HL-60 (cell line): ENCODE results near the gene HRH1.

Source experiments
- DNase-seq, 2 experiments: peaks; one replicate each; pipeline ENCODE4 v3.0.0-alpha.2; 2010 to 2020; ENCODE audit warnings: low read depth in 1 of 2, low spot score in 1 of 2
- H3K27ac ChIP-seq: fragments of 250-450 bp; sonication (Bioruptor Pico); replicated peaks from 2 replicates; pipeline ENCODE4 v1.5.1; 2020; ENCODE audit warnings: mild to moderate bottlenecking, moderate library complexity
- H3K27me3 ChIP-seq: fragments of 250-450 bp; sonication (Bioruptor Pico); 2 replicates; pipeline ENCODE4 v1.5.1; 2021; ENCODE audit warnings: mild to moderate bottlenecking, moderate library complexity; ENCODE audit not compliant: insufficient read depth, poor library complexity, severe bottlenecking
- H3K4me3 ChIP-seq: replicated peaks from 2 replicates; pipeline ENCODE4 v1.5.1; 2011; ENCODE audit warnings: mild to moderate bottlenecking, control low read depth, low read length; ENCODE audit not compliant: insufficient read depth
- GABPA ChIP-seq: IDR thresholded peaks from 2 replicates; pipeline ENCODE4 v1.6.1; 2012; ENCODE audit warnings: low read depth
- POLR2AphosphoS5 ChIP-seq: IDR thresholded peaks from 2 replicates; pipeline ENCODE4 v1.6.1; 2012; ENCODE audit warnings: low read depth
- SPI1 ChIP-seq: IDR thresholded peaks from 2 replicates; pipeline ENCODE4 v1.6.1; 2012; ENCODE audit warnings: low read depth, mild to moderate bottlenecking, borderline replicate concordance
- TF ChIP-seq, protein P1 (sequence below): IDR thresholded peaks from one replicate; pipeline ENCODE4 v1.5.1; 2011; ENCODE audit warnings: low read length, control low read depth, inconsistent platforms; ENCODE audit not compliant: insufficient read depth
- TF ChIP-seq, protein P2 (sequence below): IDR thresholded peaks from 2 replicates; pipeline ENCODE4 v1.6.1; 2012; ENCODE audit warnings: low read depth; ENCODE audit not compliant: insufficient replicate concordance

The HRH1 gene

DNA sequence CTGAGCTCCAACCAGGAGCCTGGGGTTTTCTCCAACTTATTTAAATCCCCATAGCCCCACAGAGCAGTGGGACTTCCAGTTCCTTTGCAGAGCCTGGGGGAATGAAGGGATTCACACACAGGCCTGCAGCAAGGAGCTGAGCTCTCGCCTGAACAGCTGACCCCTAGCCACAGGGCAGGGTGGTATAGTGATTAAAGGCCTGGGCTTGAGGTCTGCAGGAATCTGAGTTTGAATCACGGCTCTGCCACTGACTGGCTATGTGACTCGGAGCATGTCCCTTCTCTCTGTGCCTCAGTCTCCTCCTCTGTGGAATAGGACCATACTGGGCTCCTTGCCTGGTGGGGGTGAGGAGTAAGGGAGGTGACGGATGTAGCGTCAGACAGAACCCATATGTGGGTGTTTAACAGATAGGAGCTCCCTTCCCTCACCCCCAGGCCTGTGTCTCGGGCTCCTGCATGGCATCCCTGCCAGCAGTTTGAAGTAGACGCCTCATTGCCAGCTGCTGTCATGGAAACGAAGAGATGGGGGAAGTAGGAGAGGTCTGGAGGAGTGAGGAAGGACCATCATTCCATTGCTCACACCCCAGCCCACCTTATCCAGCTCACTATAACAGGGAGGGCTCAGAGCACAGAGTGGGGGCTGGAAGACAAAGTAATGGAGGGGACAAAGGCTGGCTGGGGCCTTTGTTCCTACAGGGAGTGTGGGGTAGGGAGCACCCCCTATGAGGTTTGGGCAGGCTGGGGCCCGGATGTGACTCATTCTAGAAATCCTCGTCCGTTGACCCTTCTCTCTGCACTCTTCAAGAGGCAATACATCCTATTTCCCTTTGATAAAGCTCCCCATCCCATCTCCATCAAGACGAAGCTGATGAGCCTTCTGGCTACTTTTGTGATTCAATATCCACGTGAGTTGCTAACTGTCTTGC lies 14.8 kb downstream of the HRH1 start:
- Histone ChIP-seq H3K27ac (no peak overlapping the region), H3K4me3 (no peak overlapping the region), H3K27me3 (no peaks in the 10 kb centered on the region)
- DNase-seq, result no peak
- TF ChIP-seq, protein P1, sequence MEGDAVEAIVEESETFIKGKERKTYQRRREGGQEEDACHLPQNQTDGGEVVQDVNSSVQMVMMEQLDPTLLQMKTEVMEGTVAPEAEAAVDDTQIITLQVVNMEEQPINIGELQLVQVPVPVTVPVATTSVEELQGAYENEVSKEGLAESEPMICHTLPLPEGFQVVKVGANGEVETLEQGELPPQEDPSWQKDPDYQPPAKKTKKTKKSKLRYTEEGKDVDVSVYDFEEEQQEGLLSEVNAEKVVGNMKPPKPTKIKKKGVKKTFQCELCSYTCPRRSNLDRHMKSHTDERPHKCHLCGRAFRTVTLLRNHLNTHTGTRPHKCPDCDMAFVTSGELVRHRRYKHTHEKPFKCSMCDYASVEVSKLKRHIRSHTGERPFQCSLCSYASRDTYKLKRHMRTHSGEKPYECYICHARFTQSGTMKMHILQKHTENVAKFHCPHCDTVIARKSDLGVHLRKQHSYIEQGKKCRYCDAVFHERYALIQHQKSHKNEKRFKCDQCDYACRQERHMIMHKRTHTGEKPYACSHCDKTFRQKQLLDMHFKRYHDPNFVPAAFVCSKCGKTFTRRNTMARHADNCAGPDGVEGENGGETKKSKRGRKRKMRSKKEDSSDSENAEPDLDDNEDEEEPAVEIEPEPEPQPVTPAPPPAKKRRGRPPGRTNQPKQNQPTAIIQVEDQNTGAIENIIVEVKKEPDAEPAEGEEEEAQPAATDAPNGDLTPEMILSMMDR, result no peak
- TF ChIP-seq SPI1 (no peak), POLR2AphosphoS5 (no peak), GABPA (no peak)
- TF ChIP-seq, protein P2, sequence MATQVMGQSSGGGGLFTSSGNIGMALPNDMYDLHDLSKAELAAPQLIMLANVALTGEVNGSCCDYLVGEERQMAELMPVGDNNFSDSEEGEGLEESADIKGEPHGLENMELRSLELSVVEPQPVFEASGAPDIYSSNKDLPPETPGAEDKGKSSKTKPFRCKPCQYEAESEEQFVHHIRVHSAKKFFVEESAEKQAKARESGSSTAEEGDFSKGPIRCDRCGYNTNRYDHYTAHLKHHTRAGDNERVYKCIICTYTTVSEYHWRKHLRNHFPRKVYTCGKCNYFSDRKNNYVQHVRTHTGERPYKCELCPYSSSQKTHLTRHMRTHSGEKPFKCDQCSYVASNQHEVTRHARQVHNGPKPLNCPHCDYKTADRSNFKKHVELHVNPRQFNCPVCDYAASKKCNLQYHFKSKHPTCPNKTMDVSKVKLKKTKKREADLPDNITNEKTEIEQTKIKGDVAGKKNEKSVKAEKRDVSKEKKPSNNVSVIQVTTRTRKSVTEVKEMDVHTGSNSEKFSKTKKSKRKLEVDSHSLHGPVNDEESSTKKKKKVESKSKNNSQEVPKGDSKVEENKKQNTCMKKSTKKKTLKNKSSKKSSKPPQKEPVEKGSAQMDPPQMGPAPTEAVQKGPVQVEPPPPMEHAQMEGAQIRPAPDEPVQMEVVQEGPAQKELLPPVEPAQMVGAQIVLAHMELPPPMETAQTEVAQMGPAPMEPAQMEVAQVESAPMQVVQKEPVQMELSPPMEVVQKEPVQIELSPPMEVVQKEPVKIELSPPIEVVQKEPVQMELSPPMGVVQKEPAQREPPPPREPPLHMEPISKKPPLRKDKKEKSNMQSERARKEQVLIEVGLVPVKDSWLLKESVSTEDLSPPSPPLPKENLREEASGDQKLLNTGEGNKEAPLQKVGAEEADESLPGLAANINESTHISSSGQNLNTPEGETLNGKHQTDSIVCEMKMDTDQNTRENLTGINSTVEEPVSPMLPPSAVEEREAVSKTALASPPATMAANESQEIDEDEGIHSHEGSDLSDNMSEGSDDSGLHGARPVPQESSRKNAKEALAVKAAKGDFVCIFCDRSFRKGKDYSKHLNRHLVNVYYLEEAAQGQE, result no peak

DNA sequence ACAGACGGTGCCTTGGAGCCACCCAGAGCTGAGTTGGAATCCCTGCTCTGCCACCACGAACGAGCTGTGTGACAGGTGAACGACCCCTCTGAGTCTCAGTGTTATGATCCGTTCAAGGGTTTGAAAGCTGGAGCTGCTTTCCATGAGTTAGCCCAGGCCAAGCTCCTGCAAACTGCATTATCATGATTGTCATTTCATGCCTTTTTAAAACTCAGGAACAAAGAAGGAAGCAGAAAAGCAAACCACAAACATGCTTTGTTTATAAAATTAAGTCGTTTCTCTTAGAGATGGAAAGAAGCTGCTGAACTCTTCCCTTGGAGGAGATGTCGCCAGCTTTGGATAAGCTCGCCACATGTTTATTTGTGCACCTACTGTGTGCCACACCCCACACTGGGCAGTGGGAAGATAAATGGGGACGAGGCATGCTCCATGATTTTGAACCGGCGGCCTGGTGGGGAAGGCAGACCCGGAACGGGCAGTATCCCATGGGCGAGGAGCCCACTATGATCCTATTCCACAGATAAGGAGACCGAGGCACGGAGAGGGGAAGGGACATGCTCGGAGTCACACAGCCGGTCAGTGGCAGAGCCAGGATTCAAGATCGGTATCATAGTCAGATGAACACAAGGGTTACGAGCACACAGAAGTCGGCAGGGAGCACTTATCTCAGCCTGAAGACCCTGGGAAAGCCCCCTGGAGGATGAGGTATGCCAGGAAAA lies 15.9 kb downstream of the HRH1 start:
- Histone ChIP-seq H3K27me3 (no peaks in the 10 kb centered on the region), H3K4me3 (no peak overlapping the region), H3K27ac (no peak overlapping the region)
- DNase-seq, result no peak
- TF ChIP-seq POLR2AphosphoS5, result no peak
- TF ChIP-seq, protein P1, result no peak
- TF ChIP-seq SPI1, result no peak
- TF ChIP-seq GABPA, result no peak
- TF ChIP-seq, protein P2, result no peak

DNA sequence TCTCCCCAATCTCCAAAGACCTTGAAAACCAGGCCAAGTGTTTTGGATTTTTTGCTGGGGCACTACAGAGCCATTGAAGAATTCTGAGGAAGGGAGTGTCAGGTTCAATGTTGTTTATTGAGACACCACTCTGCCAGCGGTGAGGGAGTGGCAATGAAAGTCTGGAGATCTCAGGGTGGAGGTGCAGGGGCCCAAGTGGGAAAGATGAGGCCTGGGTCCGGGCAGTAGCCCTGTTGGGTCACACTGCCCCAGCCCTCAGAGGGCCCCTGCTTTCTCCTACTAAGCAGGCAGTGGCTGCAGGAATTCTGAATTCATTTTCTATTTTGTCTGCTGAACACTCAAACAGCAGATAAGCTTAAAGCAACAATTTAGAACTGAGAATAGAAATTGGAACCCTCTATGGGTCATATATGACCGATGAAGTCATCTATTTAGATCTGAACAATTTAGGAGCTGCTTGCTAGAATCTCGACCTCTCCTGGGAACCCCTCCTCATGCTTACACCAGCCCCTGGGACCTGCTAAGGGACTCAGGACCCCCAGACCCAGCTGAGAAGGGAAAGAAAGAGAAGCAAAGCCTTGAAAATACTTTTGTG lies 17.9 kb downstream of the HRH1 start:
- Histone ChIP-seq H3K27me3 (no peaks in the 10 kb centered on the region), H3K4me3 (no peak overlapping the region), H3K27ac (no peak overlapping the region)
- no peak for DNase-seq
- TF ChIP-seq, protein P2, result no peak
- TF ChIP-seq, protein P1, result no peak
- TF ChIP-seq POLR2AphosphoS5, result no peak
- TF ChIP-seq SPI1, result no peak
- no peak for TF ChIP-seq GABPA
